ENCODE measurements around the gene MRFAP1.
"Not testable (repeated sequence)": the region's sequence is repeated elsewhere in the genome, so short reads cannot be mapped to it uniquely, and the experiment has no call there.

MRFAP1 gene

DNA sequence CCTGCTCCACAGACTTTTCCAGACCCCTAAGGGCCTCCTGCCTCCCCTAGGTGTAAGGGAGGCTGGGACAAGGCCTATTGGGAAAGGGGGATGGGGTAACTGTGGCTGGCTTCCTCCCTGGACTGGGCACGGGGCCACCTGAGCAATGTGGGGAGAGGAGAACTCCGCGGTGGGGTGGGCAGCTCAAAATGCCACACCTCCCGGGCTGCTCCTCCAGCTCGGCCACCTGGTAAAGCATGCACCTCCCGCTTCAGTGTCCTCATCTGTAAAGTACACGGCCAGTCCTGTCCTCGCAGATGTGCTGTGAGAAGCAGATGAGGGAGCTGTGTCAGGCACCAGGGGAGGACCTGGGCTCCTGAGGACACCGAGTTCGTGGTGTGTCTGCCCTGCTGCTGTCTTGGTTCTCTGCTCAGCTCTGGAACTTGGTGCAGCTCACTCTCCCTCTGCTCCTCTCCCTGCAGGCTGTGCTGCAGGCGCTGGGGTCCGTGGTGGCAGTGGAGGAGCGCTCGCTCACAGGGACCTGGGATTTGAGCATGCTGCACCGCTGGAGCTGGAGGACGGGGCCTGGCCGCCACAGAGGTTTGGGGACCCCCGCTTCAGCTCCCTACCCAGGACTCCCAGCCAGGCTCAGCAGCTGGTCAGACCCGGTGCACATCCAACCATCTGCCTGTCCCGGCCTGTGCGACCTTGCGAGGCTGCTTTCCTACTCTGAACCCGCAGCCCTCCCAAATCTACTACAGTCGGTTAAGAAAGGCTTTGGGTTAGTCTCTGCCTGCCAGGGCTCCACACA lies 20.8 kb upstream of the MRFAP1 start:
- H3K4me3 Mint-ChIP-seq = no peak overlapping the region
- peaks cover 65% of the 10 kb centered on the region for H3K36me3 Mint-ChIP-seq
- ATAC-seq = no peak
- H3K9me3 Mint-ChIP-seq = peaks cover 5% of the 10 kb centered on the region
- H3K27me3 Mint-ChIP-seq = no peaks in the 10 kb centered on the region
- H3K4me1 Mint-ChIP-seq = no peaks in the 10 kb centered on the region
- H3K27ac Mint-ChIP-seq = no peak overlapping the region

DNA sequence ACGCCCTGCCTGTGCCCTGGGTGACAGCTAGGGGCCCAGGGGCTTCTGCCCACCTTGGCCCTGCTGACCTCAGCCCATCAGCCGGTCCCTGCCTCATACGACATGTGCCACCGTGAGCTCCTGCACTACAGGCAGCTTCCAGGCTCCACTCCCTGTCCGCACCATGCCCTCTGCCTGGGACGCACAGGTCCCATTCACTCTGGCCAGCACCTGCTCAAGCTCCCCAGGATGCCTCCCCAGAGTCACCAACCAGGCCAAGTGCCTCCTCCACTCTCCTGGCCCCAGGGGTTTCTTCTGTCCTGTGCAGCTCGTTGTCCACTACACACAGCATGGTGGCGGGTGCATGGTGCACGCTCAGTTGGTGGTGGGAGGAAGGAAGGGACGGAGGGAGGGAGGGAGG lies 20.2 kb upstream of the MRFAP1 start:
- no peak for ATAC-seq
- H3K27me3 Mint-ChIP-seq = no peaks in the 10 kb centered on the region
- no peak overlapping the region for H3K27ac Mint-ChIP-seq
- H3K36me3 Mint-ChIP-seq = peaks cover 59% of the 10 kb centered on the region
- no peaks in the 10 kb centered on the region for H3K4me1 Mint-ChIP-seq
- no peak overlapping the region for H3K4me3 Mint-ChIP-seq
- peaks cover 5% of the 10 kb centered on the region for H3K9me3 Mint-ChIP-seq

DNA sequence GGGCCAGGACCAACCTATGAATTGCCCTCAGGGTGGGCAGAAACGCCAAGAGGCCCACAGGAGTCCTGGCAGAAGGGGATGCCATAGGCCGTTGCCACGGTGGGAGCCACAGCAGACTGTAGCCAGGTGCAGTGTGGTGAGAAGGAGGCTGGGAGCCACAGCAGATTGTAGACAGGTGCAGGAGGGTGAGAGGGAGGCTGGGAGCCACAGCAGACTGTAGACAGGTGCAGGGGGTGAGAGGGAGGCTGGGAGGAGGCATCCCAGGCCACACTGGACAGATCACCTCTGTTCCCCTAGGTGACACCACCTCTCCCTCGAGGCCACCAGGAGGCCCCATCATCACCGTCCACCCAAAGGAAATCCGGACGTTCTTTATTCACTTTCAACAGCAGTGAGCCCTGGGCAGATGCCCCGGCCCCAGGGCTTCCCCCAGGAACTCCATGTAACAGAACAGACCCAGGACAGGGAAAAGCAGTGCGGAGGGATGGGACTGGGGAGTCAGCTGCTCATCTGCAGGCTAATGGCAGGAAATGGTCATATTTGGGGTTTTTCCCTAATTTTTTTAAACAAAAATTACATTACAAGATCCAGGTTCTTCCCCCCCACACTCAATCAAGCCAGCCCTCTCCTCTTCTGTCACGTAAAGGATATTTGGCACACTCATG lies 19.5 kb upstream of the MRFAP1 start:
- Mint-ChIP-seq H3K4me1 (no peaks in the 10 kb centered on the region), H3K4me3 (no peak overlapping the region), H3K9me3 (peaks cover 5% of the 10 kb centered on the region), H3K27ac (no peak overlapping the region), H3K36me3 (peaks cover 54% of the 10 kb centered on the region), H3K27me3 (no peaks in the 10 kb centered on the region)
- ATAC-seq = no peak

DNA sequence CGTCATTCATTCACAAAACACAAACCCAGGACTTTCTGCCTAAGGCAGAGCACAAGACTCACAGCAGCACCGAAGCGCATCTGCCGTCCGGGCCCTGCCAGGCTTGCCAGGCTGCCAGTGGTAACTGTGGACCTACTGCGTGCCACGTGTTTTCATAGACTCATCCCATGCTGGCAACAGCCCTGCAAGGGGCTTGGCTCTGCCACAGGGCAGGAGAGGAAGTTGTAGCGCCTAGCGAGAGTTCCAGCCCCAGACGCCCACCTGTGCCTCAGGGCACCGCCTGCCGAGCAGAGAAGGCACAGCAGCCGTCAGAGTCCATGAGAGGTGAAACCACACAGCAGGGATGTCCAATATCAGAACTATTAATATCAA lies 18.9 kb upstream of the MRFAP1 start:
- H3K27me3 Mint-ChIP-seq = no peaks in the 10 kb centered on the region
- no peak overlapping the region for H3K27ac Mint-ChIP-seq
- no peak overlapping the region for H3K4me3 Mint-ChIP-seq
- ATAC-seq = no peak
- no peaks in the 10 kb centered on the region for H3K4me1 Mint-ChIP-seq
- H3K36me3 Mint-ChIP-seq = peaks cover 49% of the 10 kb centered on the region
- peaks cover 5% of the 10 kb centered on the region for H3K9me3 Mint-ChIP-seq

DNA sequence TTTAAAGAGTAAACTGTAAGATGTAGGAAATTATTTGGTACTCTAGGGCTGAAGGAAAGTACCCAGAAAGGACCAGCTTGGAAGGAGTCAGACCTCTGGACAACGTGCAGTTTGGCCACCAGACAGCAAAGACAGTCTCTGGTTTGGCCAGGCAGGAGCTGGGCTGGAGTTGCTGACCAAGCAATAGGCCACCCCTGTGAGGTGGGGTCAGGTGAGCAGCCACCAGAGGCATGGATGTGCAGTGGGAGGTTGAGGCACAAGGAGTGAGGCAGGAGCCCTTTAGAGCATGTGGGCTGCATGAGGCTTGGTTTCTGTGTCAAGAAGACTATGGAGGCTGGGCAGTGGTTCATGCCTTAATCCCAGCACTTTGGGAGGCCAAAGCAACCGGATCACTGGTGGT lies 17.7 kb upstream of the MRFAP1 start:
- Mint-ChIP-seq H3K36me3 (peaks cover 37% of the 10 kb centered on the region), H3K27me3 (no peaks in the 10 kb centered on the region), H3K4me1 (no peaks in the 10 kb centered on the region), H3K9me3 (peaks cover 3% of the 10 kb centered on the region), H3K27ac (no peak overlapping the region), H3K4me3 (no peak overlapping the region)
- no peak for ATAC-seq

DNA sequence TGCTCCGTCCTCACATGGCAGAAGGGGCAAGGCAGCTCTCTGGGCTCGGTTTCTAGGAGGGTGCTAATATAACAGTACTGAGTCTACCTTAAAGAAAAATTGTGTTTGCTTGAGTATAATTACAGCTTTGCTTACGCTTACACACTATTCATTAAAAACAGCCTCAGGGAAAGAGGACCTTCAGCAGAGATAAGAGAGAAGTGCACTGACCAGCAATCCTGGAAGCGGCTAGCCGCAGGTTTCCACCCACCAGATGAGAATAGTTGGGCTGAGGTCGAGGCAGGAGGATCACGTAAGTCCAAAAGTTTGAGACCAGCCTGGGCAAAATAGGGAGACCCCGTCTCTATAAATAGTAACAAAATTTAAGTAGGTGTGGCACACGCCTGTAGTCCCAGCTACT lies 15.2 kb upstream of the MRFAP1 start:
- no peak overlapping the region for H3K27ac Mint-ChIP-seq
- no peaks in the 10 kb centered on the region for H3K4me1 Mint-ChIP-seq
- peaks cover 20% of the 10 kb centered on the region for H3K36me3 Mint-ChIP-seq
- peaks cover 3% of the 10 kb centered on the region for H3K9me3 Mint-ChIP-seq
- no peaks in the 10 kb centered on the region for H3K27me3 Mint-ChIP-seq
- no peak for ATAC-seq
- H3K4me3 Mint-ChIP-seq = no peak overlapping the region

DNA sequence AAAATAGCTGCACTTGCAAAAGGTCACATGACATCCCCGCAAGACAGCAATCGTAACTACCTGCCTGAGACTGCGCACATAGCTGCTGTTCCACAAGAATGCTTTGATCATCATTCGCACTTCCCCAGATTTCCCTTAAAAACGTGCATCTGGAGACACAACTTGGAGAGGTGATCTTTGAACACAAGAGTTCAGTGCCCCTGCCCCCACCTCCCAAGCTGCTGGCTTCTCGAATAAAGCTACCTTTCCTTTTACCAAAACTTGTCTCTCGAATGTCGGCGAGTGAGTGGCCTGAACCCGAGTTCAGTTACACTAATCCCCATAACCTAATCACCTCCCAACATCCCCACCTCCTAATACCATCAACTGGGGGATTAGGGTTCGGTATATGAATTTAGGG lies 14.4 kb upstream of the MRFAP1 start:
- Mint-ChIP-seq H3K27ac (no peak overlapping the region), H3K27me3 (no peaks in the 10 kb centered on the region), H3K4me1 (no peaks in the 10 kb centered on the region), H3K9me3 (peaks cover 3% of the 10 kb centered on the region), H3K36me3 (peaks cover 12% of the 10 kb centered on the region), H3K4me3 (no peak overlapping the region)
- no peak for ATAC-seq

DNA sequence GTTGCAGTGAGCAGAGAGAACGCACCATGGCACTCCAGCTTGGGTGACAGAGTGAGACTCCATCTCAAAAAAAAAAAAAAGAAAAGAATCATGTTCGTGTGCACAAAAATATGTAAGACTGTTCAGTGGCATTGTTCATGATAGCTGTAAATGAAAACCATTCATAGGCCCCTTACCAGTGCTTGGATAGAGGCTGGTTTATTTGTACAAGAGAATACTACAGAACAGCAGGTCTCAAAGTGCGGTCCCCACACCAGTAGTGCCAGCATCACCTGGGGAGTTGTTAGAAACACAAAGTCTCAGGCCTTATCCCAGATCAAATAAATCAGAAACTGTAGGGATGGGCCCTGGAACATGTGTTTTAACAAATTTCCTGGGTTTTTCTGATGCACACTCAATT lies 12.7 kb upstream of the MRFAP1 start:
- Mint-ChIP-seq H3K27ac (no peak overlapping the region), H3K9me3 (no peaks in the 10 kb centered on the region), H3K4me1 (no peaks in the 10 kb centered on the region), H3K4me3 (no peak overlapping the region), H3K27me3 (no peaks in the 10 kb centered on the region), H3K36me3 (no peaks in the 10 kb centered on the region)
- ATAC-seq = no peak

DNA sequence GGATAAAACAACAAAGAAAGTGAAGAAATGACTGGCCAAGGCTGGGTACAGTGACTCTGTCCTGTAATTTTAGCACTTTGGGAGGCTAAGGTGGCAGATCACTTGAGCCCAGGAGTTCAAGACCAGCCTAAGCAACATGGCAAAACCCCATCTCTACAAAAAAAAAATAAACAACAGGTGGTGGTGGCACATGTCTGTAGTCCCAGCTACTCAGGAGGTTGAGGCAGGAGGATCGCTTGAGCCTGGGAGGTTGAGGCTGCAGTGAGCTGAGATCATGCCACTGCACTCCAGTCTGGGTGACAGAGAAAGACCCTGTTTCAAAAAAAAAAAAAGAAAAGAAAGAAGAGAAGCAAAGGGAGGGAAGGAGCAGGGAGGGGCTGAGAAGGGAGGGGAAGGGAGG lies 12.0 kb upstream of the MRFAP1 start:
- not testable (repeated sequence) for H3K27ac Mint-ChIP-seq, H3K36me3 Mint-ChIP-seq, H3K4me1 Mint-ChIP-seq, H3K4me3 Mint-ChIP-seq, H3K27me3 Mint-ChIP-seq, ATAC-seq, H3K9me3 Mint-ChIP-seq

DNA sequence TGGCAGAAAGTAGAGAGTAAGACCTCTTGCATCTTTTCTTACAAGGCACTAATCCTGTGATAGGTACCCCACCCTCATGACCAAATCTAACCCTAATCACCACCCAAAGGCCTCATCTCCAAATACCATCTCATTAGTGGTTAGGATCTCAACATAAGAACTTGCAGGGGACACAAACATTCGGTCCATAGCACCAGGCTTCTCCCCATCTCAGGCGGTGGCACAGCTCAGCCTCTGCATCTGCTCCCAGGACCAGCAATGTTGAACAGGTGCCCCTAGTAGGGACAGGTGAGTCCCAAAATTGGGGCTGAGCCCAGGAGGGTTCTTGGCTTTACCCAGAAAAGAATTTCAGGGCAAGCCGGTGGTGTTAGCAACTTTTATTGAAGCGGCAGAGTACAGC lies 8.4 kb upstream of the MRFAP1 start:
- H3K4me3 Mint-ChIP-seq = no peak overlapping the region
- no peaks in the 10 kb centered on the region for H3K4me1 Mint-ChIP-seq
- no peaks in the 10 kb centered on the region for H3K36me3 Mint-ChIP-seq
- H3K27me3 Mint-ChIP-seq = no peaks in the 10 kb centered on the region
- H3K27ac Mint-ChIP-seq = no peak overlapping the region
- ATAC-seq = no peak
- no peaks in the 10 kb centered on the region for H3K9me3 Mint-ChIP-seq

DNA sequence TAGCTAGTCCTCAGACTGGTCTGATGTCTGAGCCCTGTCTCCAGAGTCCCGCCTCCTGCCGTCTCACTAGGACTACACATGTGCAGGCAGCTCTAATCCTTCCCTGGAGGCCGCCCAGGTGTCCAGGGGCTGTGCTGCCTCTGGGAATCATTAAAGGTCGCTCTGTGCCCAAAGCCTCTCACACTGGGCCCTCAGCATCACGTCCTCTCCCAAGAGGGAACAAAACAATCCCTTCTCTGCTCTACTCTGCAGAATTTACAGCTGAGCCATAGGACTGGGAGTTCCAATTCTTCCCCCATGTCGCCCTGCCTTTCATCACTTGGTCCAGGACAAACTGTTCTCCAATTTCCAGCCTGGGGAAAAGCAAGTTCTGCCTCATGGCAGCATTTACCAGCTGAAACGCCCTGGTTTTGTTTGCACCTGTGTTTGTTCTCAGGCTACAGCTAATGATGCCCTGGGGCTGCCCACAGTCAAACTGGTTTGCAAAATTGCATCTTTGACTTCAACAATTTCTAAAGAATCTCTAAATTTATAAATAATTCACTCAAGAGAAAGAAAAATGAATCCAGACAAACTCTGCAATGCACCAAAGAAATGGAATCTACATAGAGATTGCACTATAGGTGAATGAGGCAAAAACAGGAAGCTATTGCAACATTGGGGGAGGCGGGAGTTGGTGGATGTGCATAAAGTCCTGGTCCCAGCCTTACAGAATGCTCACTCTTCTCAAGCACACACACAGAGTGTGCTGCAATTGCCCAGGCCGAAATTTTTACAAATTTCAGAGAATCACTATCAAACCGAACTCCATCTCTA lies 7.2 kb upstream of the MRFAP1 start:
- Mint-ChIP-seq H3K4me3 (no peak overlapping the region), H3K9me3 (no peaks in the 10 kb centered on the region), H3K36me3 (no peaks in the 10 kb centered on the region), H3K27me3 (no peaks in the 10 kb centered on the region), H3K27ac (no peak overlapping the region), H3K4me1 (no peaks in the 10 kb centered on the region)
- no peak for ATAC-seq

DNA sequence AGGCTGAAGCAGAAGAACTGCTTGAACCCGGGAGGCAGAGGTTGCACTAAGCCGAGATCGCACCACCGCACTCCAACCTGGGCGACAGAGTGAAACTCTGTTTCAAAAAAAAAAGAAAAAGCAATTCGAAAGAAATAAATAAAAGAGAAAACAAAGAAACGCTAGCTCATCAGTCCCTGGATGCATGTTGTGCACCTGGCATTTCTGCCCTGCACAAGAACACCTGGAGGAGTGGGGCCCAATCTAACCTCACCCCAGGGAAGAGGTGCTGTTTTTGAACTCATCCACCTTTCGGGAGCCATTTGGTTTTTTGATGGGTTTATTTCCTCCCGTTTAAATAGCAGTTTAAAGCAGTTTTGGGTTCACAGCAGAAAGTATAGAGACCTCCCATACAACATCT lies 5.7 kb upstream of the MRFAP1 start:
- Mint-ChIP-seq H3K4me3 (no peak overlapping the region), H3K4me1 (no peaks in the 10 kb centered on the region)

DNA sequence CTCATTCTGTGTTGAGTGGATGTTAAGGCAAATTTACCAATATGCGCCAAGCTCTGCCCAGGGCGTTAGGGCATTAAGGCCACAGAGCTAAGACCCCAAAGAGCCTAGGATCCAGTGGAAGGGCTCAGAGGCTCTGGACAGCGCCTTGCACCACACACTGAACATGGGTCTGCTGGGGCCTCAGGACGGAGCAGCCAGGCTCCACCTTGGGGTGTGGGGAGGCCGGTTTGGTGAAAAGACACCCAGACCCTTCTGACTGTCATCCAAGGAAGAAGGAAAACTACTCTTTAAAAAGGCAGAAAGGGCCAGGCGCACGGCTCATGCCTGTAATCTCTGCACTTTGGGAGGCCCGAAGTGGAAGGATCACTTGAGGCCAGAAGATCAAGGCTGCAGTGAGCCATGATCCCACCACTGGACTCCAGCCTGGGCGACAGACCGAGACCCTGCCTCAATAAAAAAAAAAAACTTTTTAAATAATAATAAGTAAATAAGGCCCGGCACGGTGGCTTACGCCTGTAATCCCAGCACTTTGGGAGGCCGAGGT lies 1.3 kb upstream of the MRFAP1 start:
- Mint-ChIP-seq H3K27ac (peak overlapping the region; percentile 99), H3K4me3 (peak overlapping the region; percentile 38)

More for the DNA sequence above, 5.7 kb upstream of the MRFAP1 start:
- Mint-ChIP-seq H3K27ac (no peak overlapping the region), H3K9me3 (no peaks in the 10 kb centered on the region), H3K36me3 (no peaks in the 10 kb centered on the region), H3K27me3 (no peaks in the 10 kb centered on the region)
- ATAC-seq = no peak

DNA sequence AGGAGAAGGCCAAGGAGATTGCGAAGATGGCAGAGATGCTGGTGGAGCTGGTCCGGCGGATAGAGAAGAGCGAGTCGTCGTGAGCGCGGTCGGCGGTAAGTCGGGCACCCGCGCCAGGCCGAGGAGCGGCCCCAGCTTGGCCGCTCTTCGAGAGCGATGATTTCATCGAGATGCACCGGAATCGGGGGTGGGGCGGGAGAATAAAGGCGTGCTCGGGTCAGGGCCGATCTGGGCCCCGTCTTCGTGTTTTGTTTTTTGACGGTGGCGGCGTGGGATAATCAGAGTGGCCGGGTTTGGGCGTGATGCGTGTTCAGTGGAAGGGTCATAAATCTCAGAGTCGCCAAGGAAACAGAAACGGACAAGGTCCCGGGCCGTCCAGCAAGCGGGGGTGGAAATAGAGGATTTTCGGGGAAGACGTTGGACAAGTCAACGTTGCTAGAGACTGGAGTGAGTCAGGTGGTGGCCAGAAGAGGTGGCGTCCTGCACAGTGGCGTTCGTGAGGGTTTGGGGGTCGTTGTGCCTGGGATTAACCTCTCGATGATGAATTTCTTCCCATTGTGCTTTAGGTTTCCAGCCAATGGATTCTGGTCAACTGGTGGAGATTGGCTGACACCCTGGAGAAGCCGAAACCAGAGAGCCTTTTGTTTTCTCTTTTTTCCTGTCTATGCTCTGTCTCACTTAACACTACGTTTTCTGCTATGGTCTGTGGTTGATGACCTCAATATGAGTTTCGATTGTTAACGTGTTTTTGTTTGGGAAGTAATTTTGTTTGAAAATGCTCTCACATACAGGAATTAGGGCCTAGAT lies 882 bp downstream of the MRFAP1 start:
- H3K4me3 Mint-ChIP-seq = peak overlapping the region; percentile 99
- peak overlapping the region; percentile 99 for H3K27ac Mint-ChIP-seq
- no peaks in the 10 kb centered on the region for H3K27me3 Mint-ChIP-seq
- peak; percentile 65 for ATAC-seq
- H3K4me1 Mint-ChIP-seq = peaks cover 38% of the 10 kb centered on the region
- peaks cover 30% of the 10 kb centered on the region for H3K36me3 Mint-ChIP-seq
- no peaks in the 10 kb centered on the region for H3K9me3 Mint-ChIP-seq

More for the DNA sequence above, 1.3 kb upstream of the MRFAP1 start:
- ATAC-seq = no peak
- H3K4me1 Mint-ChIP-seq = peaks cover 38% of the 10 kb centered on the region
- H3K27me3 Mint-ChIP-seq = no peaks in the 10 kb centered on the region
- H3K36me3 Mint-ChIP-seq = peaks cover 30% of the 10 kb centered on the region
- H3K9me3 Mint-ChIP-seq = no peaks in the 10 kb centered on the region

DNA sequence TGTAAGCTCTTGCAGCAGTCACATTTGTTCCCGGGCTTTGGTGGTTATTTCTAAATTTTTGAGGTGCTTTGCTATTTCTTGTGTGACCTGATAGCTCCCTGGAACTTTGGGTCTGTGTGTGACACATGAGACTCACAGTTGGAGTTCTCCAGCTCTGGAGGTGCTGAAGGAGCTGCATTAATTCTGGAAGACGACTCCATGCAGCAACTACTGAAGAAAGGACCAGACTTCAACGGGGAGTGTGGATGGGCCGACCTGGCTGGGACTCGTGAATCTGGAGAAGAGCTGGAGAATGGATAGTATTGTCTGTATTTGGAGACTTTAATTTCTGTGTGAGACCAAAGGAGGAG lies 1.5 kb downstream of the MRFAP1 start:
- peak overlapping the region; percentile 99 for H3K4me3 Mint-ChIP-seq
- no peaks in the 10 kb centered on the region for H3K27me3 Mint-ChIP-seq

More for the DNA sequence above, 1.5 kb downstream of the MRFAP1 start:
- H3K36me3 Mint-ChIP-seq = peaks cover 30% of the 10 kb centered on the region
- H3K9me3 Mint-ChIP-seq = no peaks in the 10 kb centered on the region
- peak overlapping the region; percentile 99 for H3K27ac Mint-ChIP-seq
- H3K4me1 Mint-ChIP-seq = peaks cover 38% of the 10 kb centered on the region
- no peak for ATAC-seq

Data from stimulated activated memory B cell treated with anti-CD40 and anti-IgM and Interleukin-4, amounts not matched to agents 10 μg/mL and 1 μg/mL and 100 μg/mL, for 72 hours (primary cell).